SW 1271 (cell line): ENCODE results near the gene PEX16.

Source experiments
- DNase-seq, 2 experiments: peaks; one replicate each; lab custom pipeline; 2025; lab: John Stamatoyannopoulos, UW

The PEX16 gene

DNA sequence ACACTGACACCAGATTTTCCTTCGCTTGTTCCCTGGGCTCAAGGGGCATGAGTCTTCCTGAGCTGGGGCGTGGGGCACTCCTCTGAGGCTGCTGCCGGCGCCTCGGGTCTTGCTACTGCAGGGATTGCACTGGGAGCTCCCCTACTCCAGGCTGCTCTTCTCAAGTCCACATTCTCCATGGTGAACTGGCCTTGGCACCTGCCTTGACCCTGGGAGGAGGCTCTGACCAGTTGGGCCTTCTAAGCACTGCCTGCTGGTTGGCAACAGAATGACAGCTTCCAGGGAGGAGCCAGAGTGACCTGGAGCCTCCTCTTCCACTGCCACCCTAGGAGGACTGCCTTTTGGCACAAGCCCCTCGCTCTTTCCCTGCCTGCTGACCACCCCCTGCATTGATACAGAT, 20.1 kb downstream of the PEX16 start:
- DNase-seq: no peak

GRCh38 chr11:45896422-45896984, 21.2 kb downstream of the PEX16 start:
- no peak for DNase-seq

DNA sequence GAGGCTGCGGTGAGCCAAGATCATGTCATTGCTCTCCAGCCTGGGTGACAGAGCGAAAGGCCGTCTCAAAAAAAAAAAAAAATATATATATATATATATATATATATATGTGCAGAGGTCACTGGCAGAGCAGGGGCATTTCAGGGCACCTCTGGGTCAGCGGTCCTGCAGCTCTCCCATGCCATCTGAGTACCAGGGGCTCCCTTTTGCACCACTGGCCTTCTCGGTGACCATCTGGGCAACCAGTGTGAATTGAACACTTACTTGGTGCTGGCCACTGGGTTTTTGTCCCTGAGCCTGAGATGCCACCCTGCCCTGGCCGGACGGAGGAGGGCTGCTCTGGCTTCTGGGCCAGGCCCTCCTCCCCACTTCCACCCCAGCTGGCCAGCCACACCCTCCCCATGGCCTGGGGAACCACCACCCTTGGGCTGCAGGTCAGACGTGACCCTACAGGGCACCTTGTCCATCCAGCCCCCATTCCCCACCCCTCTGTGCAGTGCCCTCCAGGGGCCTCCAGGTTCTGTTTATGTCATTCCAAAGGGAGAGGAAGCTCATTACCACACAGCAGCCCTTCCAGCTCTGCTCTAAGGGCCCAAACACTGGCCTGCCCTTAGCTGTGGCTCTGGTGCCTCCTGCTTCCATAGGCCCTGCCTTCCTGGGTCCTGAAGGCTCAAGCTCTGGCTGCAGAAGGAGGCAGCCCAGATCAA, 22.0 kb downstream of the PEX16 start:
- DNase-seq: no peak

DNA sequence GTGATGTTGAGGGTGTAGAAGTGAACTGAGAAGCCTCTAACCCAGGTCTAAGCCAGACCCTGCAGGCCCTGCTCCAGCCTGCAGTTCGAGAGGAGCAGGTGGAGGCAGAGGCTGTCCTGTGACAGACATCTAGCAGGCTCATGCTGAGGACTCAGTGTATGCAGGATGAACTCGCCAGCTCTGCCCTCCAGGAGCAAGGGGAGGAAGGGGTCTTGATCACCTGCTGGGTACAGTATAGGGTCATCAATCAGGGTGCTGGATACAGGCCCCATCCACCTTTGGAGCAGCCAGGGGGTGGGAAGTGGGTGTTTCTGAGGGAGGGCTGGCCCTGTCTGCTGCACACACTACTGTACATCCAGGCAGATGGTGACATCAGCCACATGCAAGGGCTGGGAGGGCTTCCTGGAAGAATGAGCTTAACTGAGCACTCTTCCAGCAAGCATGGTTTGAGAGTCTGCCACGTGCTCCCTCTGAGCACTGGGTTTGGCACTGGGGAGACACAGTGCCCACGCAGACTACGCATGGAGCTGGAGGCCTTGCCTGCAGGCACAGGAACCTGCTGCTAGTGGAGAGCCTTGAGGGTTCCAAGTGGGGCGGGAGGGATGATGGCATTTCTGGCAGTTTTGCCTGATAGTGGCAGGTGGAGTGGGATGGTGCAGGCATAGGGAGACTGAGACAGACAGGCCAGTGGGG, 23.0 kb downstream of the PEX16 start:
- no peak for DNase-seq

- DNase-seq: no peak
Measured at GRCh38 chr11:45892856-45893255, 24.8 kb downstream of the PEX16 start.

DNA sequence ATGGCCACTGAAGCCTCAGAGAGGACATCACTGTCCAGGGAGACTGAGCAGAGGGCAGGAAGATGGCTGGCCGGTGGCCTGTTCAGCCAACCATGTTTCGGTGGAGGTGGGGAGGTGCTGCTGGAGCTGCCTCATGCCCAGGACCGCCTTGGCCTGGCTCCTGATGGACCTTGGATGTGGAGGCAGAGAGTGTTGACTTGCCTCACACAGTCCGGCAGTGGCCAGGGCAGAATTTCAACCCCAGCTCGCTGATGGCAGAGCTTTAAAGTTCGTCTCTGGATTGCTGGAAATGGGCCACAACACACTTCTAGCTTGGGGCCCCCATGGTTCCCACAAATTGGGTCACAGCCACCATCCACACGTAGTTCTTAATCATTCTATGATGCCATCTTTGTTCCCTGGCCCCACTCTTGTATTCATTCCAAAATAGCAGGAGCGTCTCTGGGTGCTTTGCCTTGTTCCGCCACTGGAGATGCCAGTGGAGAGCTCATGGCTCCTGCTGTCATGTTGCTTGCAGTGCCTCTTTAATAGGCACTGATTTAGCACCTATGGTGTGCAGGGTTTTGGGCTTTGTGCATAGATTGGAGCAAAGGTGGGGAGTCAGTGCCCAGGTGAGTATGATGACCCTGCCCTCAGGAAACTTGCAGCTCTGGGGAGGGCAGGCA, 26.7 kb downstream of the PEX16 start:
- DNase-seq: no peak

DNA sequence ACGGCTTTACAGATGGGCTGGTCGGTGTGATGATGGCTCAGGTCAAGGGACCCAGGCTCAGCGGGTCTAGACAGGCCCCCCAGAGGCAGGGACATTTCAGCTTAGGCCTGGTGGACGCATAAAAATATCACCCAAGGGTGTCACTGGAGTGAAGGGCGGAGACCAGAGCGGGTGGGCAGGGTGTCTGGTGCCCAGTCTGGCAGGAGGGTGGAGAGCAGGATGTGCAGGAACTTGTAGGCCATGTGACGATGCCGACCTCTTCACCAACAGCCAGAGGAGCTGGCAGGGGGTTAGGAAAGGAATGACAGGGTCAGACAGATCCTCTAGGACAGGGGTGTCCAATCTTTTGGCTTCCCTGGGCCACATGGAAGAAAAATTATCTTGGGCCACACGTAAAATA, 27.7 kb downstream of the PEX16 start:
- no peak for DNase-seq

- DNase-seq: no peak
Measured at GRCh38 chr11:45889555-45889954, 28.1 kb downstream of the PEX16 start.

GRCh38 chr11:45887587-45887986, 30.1 kb downstream of the PEX16 start:
- no peak for DNase-seq

DNA sequence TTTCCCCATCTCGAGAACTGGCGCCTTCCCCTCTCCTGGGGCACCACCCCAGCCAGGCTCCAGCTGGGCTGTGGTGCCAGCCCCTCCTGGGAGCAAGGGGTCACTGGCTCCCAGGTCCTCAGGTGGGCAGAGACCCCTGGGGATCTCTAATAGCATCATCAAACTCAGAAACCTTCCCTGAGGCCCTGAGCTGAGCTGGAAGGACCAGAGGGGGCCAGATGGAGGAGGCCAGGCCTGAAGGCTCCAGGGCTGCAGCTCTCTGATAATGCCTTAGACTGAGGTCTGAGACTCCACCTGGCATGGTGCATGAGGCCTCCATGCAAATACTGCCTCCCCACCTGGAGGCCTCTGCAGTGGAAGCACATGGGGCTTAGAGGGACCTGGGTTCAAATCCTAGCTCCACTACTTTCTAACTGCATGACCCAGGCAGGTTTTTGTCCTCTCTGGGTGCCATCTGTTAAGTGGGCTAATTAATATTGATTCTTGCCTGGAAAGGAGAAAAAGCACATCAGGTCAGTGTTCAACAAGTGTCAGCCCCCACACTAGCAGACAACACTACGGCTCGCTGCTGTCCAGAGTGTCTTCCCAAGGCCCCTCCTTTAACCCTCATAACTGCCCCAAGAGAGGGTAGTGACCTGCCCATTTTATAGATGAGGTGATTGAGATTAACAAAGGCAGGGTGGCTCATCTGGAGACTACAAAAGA, 30.7 kb downstream of the PEX16 start:
- no peak for DNase-seq

DNA sequence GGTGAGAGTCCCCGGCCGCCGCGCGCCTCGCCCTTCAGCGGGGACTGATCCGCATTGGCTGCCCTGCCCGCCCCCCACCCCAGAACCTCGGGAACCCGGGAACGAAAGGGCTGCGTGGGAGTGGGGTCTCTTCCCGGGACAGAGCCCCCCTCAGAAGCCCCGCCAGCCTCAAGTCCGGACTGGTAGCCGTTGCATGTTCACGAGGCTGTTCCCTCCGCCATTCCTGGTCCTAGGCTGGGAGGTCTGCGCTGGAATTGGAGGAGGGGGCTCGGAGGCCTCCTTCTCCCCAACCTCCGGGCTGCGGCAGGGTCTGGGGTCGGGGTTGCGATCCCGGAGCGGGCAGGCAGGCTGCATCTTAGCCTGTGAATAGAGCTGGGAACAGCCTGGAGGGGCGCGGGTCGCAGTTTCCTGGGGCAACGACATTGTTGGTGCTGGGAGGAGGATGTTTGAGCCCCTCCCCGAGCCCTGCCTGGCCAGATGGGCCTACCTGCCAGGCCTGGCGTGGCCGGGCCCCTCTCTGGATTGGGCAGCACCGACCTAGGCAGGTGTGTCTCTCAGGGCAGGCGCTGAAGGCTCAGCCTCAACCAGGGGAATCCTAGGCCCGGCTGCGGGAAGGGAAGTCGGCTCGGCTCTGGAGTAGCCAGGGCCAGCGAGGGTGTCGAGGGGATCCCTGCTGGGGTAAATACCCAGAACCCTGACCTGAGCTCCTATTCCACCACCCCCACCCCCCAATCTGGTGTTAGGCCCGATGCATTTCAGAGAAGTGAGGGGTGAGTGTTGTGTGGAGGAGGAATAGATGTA, 31.6 kb downstream of the PEX16 start:
- no peak for DNase-seq

GRCh38 chr11:45885274-45885920, 32.3 kb downstream of the PEX16 start, which contains the start of gene MAPK8IP1:
Gene MAPK8IP1 (plus strand): TSS chr11:45885651. CDS start chr11:45885821, 170 bp downstream.
- DNase-seq: no peak

GRCh38 chr11:45884596-45885185, 33.0 kb downstream of the PEX16 start:
- no peak for DNase-seq

GRCh38 chr11:45881708-45882368, 35.8 kb downstream of the PEX16 start:
- DNase-seq: no peak

DNA sequence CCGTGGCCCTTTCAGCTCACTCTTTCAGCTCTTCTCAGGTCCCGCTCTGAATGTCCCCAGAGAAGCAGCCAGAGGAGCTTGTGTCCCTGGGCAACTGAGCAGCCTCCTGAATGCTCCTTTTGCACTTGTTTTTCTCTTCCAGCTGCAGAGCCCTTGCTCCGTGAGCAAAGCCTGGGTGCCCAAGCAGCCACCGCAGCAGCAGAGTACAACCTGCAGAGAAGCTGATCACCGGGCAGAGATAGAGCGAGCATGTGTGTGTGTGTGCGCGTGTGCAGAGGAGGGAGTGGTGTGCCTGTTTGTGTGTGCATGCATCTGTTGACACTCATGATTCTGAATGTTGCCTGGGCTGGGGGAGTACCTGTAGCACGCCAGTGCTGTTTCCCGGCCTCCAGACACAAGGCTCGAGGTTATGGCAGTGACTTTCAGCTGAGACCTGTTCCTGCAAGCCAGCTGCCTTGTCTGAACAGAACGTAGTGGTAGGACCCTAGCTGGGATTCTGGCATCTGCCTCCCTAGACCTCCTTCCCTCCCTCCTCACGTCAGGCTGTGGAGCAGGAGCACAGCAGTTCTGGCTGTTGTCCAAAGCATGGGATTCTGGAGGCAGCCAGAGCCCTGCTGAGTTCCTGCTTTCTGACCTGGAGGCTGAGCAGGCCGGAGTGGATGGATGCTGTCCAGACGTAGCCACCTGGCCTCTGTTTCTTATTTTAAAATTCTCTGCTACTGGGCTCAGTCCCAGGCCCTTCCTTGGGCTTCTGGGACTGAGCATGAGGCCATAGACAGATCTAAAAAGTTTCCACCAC, 36.7 kb downstream of the PEX16 start:
- DNase-seq: no peak

GRCh38 chr11:45879803-45880686, 37.6 kb downstream of the PEX16 start:
- DNase-seq: no peak

GRCh38 chr11:45877845-45878244, 39.8 kb downstream of the PEX16 start:
- DNase-seq: no peak

- DNase-seq: no peak
Measured at GRCh38 chr11:45877221-45877620, 40.5 kb downstream of the PEX16 start.
